ENCODE results near the gene ANO10. TPM values are rescaled to one million over a fixed set of nuclear protein-coding genes. Genes with fewer than 3 reads are reported as not detected.
"Not testable (repeated sequence)": the region's sequence is repeated elsewhere in the genome, so short reads cannot be mapped to it uniquely, and the experiment has no call there.

Gene ANO10
- total and polyA plus RNA-seq, 2 donors (not counting 1 experiment from before 2014, with no cell fraction given), result 1.9 to 10.6 TPM

- no peaks in the 10 kb centered on the region for H3K27me3 Mint-ChIP-seq
- no peaks in the 10 kb centered on the region for H3K4me1 Mint-ChIP-seq
- Histone ChIP-seq H3K27ac (ENCODE audit: low read length in 2 of 2) (no peak overlapping the region), H3K27me3 (replicated peaks in 1 of 4; ENCODE audit: control extremely low read depth in 1 of 4, control insufficient read depth in 3 of 4, insufficient read depth in 4 of 4, low read length in 3 of 4) (no peaks in the 10 kb centered on the region), H3K36me3 (replicated peaks in 1 of 2; ENCODE audit: control extremely low read depth in 1 of 2, control insufficient read depth in 1 of 2, extremely low read depth in 1 of 2, insufficient read depth in 2 of 2, low read length in 1 of 2) (no peaks in the 10 kb centered on the region), H4K20me1 (ENCODE audit: control insufficient read depth, insufficient read depth, low read length, poor library complexity, severe bottlenecking) (no peaks in the 10 kb centered on the region), H3K79me2 (ENCODE audit: control insufficient read depth, insufficient read depth, low read length) (no peaks in the 10 kb centered on the region), H3K9ac (ENCODE audit: low read length) (no peak overlapping the region), H3K4me2 (replicated peaks; ENCODE audit: low read depth, low read length, poor library complexity, severe bottlenecking) (no peak overlapping the region), H3K4me1 (ENCODE audit: control insufficient read depth in 2 of 2, insufficient read depth in 2 of 2, low read length in 2 of 2) (no peaks in the 10 kb centered on the region), H3K9me3 (ENCODE audit: control extremely low read depth in 1 of 3, control insufficient read depth in 2 of 3, insufficient read depth in 1 of 3, low read length in 2 of 3) (no peaks in the 10 kb centered on the region), H3K4me3 (ENCODE audit: control extremely low read depth in 1 of 5, extremely low read depth in 1 of 5, insufficient read depth in 1 of 5, low read depth in 2 of 5, low read length in 4 of 5) (no peak overlapping the region), H2AFZ (ENCODE audit: insufficient read depth, low read depth, low read length, poor library complexity, severe bottlenecking) (no peak overlapping the region)
- ChIA-PET CTCF (no interaction called here), POLR2A (no interaction called here)
- no peak overlapping the region for H3K27ac Mint-ChIP-seq
- DNase-seq, result no peak
- no peak overlapping the region for H3K4me3 Mint-ChIP-seq
- no peaks in the 10 kb centered on the region for H3K9me3 Mint-ChIP-seq (ENCODE audit: insufficient read depth)
- TF ChIP-seq EZH2 (IDR thresholded peaks at IDR 0.05; ENCODE audit: borderline replicate concordance, insufficient read depth, low read depth, low read length, poor library complexity, severe bottlenecking) (no peak), CTCF (IDR thresholded peaks at IDR 0.05) (no peak)
- intact Hi-C loops (cut with micrococcal nuclease), result no loop called here
- 100% methylated on average over 1 of the region's 4 CpGs for WGBS (ENCODE audit: insufficient coverage)
- no peak for ATAC-seq (ENCODE audit: low read depth)
Measured at GRCh38 chr3:43549626-43550290, 72.1 kb downstream of the ANO10 start.

- H3K4me1 Mint-ChIP-seq; H2AFZ ChIP-seq (ENCODE audit: insufficient read depth, low read depth, low read length, poor library complexity, severe bottlenecking); H3K36me3 ChIP-seq (replicated peaks in 1 of 2; ENCODE audit: control extremely low read depth in 1 of 2, control insufficient read depth in 1 of 2, extremely low read depth in 1 of 2, insufficient read depth in 2 of 2, low read length in 1 of 2); H3K27me3 ChIP-seq (replicated peaks in 1 of 4; ENCODE audit: control extremely low read depth in 1 of 4, control insufficient read depth in 3 of 4, insufficient read depth in 4 of 4, low read length in 3 of 4); H3K4me1 ChIP-seq (ENCODE audit: control insufficient read depth in 2 of 2, insufficient read depth in 2 of 2, low read length in 2 of 2); H3K4me3 Mint-ChIP-seq; H3K4me2 ChIP-seq (replicated peaks; ENCODE audit: low read depth, low read length, poor library complexity, severe bottlenecking); H3K27ac Mint-ChIP-seq; H3K4me3 ChIP-seq (ENCODE audit: control extremely low read depth in 1 of 5, extremely low read depth in 1 of 5, insufficient read depth in 1 of 5, low read depth in 2 of 5, low read length in 4 of 5); H3K27ac ChIP-seq (ENCODE audit: low read length in 2 of 2); H3K9ac ChIP-seq (ENCODE audit: low read length); ATAC-seq (ENCODE audit: low read depth); H3K9me3 ChIP-seq (ENCODE audit: control extremely low read depth in 1 of 3, control insufficient read depth in 2 of 3, insufficient read depth in 1 of 3, low read length in 2 of 3); H3K27me3 Mint-ChIP-seq; H3K79me2 ChIP-seq (ENCODE audit: control insufficient read depth, insufficient read depth, low read length); H4K20me1 ChIP-seq (ENCODE audit: control insufficient read depth, insufficient read depth, low read length, poor library complexity, severe bottlenecking); H3K9me3 Mint-ChIP-seq (ENCODE audit: insufficient read depth); POLR2A ChIA-PET: not testable (repeated sequence)
- peak; percentile 59 for DNase-seq
- CTCF ChIA-PET, result interaction anchor here (0.8 to 5.3 kb wide), 6 partner anchors 11 to 694 kb away, joined by 3 to 51 read pairs (median 4); no protein-coding TSS in a partner anchor
- TF ChIP-seq CTCF (IDR thresholded peaks at IDR 0.05), result peak; percentile 77
- WGBS (ENCODE audit: insufficient coverage), result 93% methylated on average over 3 of the region's 3 CpGs
- intact Hi-C loops (cut with micrococcal nuclease), result loop anchor here (1.0 to 2.0 kb wide), 4 partner anchors 146 to 692 kb away; partner anchors contain the start of gene ABHD5
Measured at GRCh38 chr3:43544277-43544676, 77.5 kb downstream of the ANO10 start.

Measured in B cell (primary cell).